Neutrophil (primary cell): ENCODE data around the gene HIBCH.

Source experiments
- H3K27ac ChIP-seq: fragments of 200-600 bp; sonication (generic); 2 replicates; pipeline ENCODE4 v1.5.1; 2016; ENCODE audit warnings: mild to moderate bottlenecking, moderate library complexity
- H3K27me3 ChIP-seq: fragments of 200-600 bp; sonication (generic); 2 replicates; pipeline ENCODE4 v1.6.0; 2016; ENCODE audit warnings: mild to moderate bottlenecking
- H3K36me3 ChIP-seq: fragments of 200-600 bp; sonication (generic); 2 replicates; pipeline ENCODE4 v1.5.1; 2017
- H3K4me1 ChIP-seq, 2 experiments: fragments of 200-600 bp in 1 of 2; sonication (generic) in 1 of 2; 1 replicate in 1 of 2; 2 replicates in 1 of 2; pipeline versions ENCODE4 v1.5.1 to v1.6.1; 2013 to 2016; ENCODE audit warnings: low read depth in 1 of 2, low read length in 1 of 2, mild to moderate bottlenecking in 1 of 2, moderate library complexity in 1 of 2; ENCODE audit not compliant: control insufficient read depth in 1 of 2, insufficient read depth in 1 of 2
- H3K4me3 ChIP-seq, 2 experiments: fragments of 200-600 bp in 1 of 2; sonication (generic) in 1 of 2; 1 replicate in 1 of 2; 2 replicates in 1 of 2; pipeline ENCODE4 v1.5.1; 2013 to 2016; ENCODE audit warnings: low read depth in 1 of 2, low read length in 1 of 2, mild to moderate bottlenecking in 1 of 2, moderate library complexity in 1 of 2
- H3K9me3 ChIP-seq: fragments of 200-600 bp; sonication (generic); 2 replicates; pipeline ENCODE4 v1.5.1; 2016
- TF ChIP-seq, protein P1 (sequence below): fragments of 200-600 bp; sonication (generic); IDR thresholded peaks from 2 replicates; pipeline ENCODE4 v1.5.1; 2016; ENCODE audit warnings: antibody characterized with exemption

The HIBCH gene

GRCh38 chr2:190334479-190335224, 15.0 kb upstream of the HIBCH start:
- H3K4me1 ChIP-seq = no peaks in the 10 kb centered on the region
- no peak overlapping the region for H3K4me3 ChIP-seq
- H3K36me3 ChIP-seq = no peaks in the 10 kb centered on the region
- no peak overlapping the region for H3K27ac ChIP-seq
- H3K9me3 ChIP-seq = no peaks in the 10 kb centered on the region
- no peaks in the 10 kb centered on the region for H3K27me3 ChIP-seq
- TF ChIP-seq, protein P1, sequence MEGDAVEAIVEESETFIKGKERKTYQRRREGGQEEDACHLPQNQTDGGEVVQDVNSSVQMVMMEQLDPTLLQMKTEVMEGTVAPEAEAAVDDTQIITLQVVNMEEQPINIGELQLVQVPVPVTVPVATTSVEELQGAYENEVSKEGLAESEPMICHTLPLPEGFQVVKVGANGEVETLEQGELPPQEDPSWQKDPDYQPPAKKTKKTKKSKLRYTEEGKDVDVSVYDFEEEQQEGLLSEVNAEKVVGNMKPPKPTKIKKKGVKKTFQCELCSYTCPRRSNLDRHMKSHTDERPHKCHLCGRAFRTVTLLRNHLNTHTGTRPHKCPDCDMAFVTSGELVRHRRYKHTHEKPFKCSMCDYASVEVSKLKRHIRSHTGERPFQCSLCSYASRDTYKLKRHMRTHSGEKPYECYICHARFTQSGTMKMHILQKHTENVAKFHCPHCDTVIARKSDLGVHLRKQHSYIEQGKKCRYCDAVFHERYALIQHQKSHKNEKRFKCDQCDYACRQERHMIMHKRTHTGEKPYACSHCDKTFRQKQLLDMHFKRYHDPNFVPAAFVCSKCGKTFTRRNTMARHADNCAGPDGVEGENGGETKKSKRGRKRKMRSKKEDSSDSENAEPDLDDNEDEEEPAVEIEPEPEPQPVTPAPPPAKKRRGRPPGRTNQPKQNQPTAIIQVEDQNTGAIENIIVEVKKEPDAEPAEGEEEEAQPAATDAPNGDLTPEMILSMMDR = no peak

DNA sequence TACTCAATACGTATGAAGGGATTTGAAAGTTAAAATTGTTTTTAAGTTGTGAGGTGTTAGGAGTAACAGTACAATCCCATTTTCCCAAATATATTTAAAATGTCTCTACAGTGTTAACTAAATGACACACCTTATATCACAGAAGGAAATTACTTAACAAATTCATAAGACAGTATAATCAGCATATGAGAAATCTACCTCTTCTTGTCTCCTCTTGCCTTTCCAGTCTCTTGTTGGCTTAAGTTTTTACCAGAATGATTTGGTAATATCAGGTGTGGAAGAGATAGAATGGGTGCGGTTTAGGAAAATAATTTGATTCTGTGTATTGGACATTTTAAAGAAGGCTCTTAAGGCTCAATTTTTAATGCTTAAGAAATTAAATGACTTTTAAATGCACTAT, 14.3 kb upstream of the HIBCH start:
- Histone ChIP-seq H3K36me3 (no peaks in the 10 kb centered on the region), H3K4me3 (no peak overlapping the region), H3K27ac (no peak overlapping the region), H3K4me1 (no peaks in the 10 kb centered on the region), H3K27me3 (no peaks in the 10 kb centered on the region), H3K9me3 (no peaks in the 10 kb centered on the region)
- TF ChIP-seq, protein P1 = no peak

DNA sequence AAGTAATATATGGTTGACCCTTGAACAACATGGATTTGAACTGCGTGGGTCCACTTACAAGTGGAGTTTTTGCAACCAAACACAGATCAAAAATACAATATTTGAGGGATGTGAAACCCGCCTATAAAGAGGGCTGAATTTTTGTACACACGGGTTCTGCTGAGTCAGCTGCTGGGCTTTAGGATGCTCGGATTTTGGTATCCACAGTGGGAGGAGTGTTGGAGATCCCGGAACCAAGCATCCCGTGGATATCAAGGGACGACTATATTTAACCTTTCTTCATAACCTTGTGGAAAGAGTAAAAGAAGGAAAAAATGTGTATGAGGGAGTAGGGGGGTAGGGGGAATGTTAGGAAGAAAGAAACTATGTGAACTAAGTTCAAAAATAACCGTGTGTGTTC, 13.8 kb upstream of the HIBCH start:
- no peak overlapping the region for H3K4me3 ChIP-seq
- no peaks in the 10 kb centered on the region for H3K4me1 ChIP-seq
- no peaks in the 10 kb centered on the region for H3K36me3 ChIP-seq
- H3K9me3 ChIP-seq = no peaks in the 10 kb centered on the region
- TF ChIP-seq, protein P1 = no peak
- no peaks in the 10 kb centered on the region for H3K27me3 ChIP-seq
- no peak overlapping the region for H3K27ac ChIP-seq

- TF ChIP-seq, protein P1 = no peak
- H3K4me1 ChIP-seq = no peaks in the 10 kb centered on the region
These were observed 9.0 kb upstream of the HIBCH start for GRCh38 chr2:190328573-190329147.

DNA sequence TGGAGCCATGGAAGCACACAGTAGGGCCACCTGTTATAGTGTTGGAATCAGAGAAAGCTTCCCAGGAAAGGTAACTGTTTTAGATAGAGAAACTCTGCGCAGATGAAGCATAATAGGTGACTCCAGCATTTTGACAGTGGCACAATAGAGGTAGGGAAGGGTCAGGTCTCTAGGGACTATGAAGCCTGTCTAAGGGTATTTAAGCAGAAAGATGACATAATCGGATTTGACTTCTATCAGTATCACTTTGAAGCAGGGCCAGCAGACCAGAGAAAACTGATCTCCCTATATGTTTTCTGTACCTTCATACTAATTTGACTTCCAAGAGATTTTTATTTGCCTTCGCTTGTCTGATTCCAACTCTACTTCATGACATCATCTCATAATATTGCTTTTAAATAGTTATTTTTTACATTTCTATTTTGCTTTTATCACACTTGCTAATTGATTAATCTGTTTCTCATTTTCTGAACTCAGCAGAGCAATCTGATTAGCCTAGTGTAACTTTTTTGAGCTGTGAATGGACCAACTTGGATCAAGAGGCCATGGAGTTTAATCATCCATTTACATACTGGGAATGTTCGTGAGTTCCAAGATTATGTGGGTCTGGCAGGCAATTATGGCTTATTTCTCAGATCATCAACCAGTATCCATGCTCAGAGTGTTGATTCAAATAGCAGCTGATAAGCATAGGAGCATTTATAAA, 8.4 kb upstream of the HIBCH start:
- TF ChIP-seq, protein P1 = no peak
- H3K4me1 ChIP-seq = no peaks in the 10 kb centered on the region

More at GRCh38 chr2:190328573-190329147, 9.0 kb upstream of the HIBCH start:
- H3K4me3 ChIP-seq = no peak overlapping the region
- no peaks in the 10 kb centered on the region for H3K36me3 ChIP-seq
- H3K27ac ChIP-seq = no peak overlapping the region
- H3K9me3 ChIP-seq = no peaks in the 10 kb centered on the region
- H3K27me3 ChIP-seq = no peaks in the 10 kb centered on the region

More for the DNA sequence above, 8.4 kb upstream of the HIBCH start:
- H3K4me3 ChIP-seq = no peak overlapping the region
- no peak overlapping the region for H3K27ac ChIP-seq
- no peaks in the 10 kb centered on the region for H3K9me3 ChIP-seq
- no peaks in the 10 kb centered on the region for H3K27me3 ChIP-seq
- no peaks in the 10 kb centered on the region for H3K36me3 ChIP-seq
